GM18867 (cell line): Measurements from ENCODE around the gene GBP4.

Experiments
- ATAC-seq: cut with Tn5 transposase; IDR thresholded peaks from one replicate; pipeline ENCODE4 v1.9.1; 2021; ENCODE audit warnings: mild to moderate bottlenecking, moderate library complexity; ENCODE audit not compliant: unreplicated experiment

Gene GBP4

DNA sequence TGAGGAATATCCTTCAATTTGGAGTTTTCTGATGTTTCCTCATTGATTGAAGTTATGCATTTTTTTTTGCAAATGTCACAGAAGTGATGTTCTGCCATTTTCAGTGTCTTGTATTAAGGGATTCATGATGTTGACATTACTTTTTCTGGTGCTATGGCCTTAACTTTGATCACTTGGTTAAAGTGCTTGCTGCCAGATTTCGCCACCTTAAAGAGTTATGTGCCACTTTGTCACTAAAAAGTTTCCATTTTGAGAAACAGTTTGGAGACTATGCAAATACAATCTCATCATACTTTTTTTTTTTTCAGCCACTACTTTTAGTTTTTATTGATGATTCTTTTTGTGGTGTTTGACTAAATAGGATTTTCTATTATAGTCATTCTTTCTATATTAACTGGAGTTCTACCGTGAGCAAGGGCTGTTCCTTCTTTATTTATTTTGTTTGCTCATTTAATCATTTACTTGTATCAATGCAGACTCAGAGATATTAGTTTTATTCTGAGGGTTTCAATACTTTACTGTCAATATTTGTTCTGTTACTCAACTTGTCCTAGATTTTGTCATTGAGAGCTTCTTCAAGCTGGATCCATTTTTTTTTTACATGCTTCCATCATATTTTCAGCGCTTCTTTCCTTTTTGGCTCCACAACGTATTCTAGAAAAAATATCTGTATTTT is 26.1 kb downstream of the GBP4 start:
- no peak for ATAC-seq

DNA sequence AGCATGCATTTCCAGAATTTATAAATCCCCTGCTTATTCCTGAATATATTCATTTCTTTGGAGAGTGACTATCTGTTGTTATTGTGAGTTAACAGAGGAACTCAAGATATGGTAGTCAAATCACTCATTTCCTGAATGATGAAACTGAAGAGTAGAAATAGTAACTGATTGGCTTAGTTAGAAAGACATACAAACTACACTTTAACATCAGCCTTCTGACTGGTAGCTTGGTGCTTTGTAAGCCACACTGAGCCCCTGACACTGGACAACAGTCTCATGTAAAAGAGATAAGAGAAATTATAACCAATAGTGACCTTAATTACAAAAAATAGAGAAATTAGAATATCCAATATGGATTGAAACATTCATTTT is 27.7 kb downstream of the GBP4 start:
- ATAC-seq = peak; percentile 41

DNA sequence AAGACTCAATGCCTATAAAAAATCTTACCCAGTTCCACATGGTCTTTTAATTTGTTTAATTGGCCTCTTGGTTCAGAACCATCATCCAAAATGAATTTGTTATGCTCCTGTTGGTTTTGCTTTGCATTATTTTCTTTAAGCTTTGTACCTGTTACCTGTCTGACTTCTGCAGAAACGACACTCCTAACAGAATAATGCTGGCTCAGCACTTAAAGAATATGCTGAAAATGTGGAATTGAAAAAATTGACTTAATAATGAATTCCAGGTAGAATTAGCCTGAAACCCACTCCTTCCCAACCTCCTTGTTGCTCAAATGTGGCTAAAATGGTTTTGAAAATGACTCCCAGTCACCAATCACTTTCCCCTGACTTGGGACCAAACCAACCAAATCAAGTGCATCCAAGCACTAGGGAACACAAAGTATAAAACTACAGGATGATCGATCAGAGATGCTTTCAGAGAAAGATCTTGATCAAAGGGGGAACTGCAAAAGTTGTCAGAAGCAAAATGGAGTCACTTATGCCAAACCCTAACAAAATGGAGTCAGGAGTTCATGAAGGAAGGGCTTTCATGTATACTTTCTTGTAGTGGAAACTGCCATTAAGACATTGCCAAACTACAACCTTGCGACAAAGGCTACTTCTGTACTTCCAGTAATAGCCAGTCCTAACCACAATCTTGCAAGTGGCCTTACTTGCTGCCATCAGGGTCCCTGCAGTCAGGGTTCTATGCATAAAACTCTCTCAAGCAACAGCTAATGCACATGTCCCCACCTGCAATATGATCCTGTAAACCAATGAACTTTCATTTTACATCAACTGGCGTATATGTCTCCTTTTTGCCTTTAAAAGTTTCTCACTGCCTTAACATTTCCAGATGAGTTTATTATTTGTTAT is 28.3 kb downstream of the GBP4 start:
- no peak for ATAC-seq

DNA sequence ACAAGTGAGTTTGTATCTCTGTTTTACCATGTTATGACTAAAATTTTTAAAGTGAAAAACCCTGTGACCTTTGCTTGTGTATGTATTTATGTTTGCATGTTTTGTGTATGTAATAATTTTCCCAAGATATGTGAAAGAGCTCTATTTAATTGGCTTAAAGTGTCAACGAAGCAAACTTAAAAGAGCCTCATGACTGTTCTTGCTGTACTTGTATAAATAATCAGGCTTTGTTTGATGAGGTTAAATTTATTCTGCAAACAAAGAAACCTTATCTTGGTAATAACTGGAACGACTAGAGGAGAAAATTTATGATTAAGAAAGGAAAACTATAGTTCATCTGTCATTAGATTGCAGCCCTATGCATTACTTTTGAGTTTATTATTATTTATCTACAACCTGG is 29.6 kb downstream of the GBP4 start:
- ATAC-seq = no peak

DNA sequence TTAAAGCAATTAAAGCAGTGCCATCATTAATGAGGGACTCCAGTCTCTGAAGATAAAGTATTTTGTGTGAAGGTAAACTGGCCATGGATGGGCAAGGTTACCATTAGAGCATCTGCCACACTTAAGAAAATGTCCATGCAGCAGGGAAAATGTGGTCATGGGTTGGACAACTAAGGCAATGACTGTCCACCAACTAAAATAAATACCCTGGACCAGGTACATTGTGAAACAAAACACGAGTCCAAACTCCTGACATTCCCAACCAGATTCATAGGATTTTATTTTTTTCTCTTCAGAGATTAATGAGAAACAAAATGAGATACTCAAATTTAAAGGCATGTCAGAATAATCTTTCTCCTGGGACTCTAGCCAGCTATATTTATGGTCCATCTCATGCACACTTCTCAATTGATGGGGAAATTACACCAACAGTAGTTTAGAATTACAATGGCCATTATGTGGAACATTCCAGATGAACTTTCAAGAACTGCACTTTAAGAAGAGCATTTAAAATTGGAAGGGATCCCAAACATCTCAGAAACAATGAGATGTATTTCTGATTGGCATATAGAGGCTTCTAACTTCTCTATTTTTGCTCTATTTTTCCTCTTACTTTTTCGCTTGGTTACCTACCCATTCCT is 31.0 kb downstream of the GBP4 start:
- no peak for ATAC-seq

DNA sequence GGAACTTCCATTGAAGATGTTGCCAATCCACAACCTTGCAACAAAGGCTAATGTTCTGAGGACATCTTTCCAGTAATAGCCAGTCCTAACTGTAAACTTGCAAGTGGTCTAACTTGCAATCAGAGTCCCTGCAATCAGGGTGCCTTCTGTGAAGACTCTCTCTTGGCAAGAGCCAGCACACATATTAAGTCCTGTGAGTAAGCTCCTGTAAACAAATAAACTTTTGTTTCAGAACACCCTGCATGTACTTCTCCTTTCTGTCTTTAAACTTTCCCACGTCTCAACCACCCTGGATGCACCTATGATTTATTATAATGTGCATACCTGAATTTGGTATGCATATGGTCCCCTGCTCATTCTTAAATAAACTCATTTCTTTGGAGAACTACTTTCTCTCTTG is 32.0 kb downstream of the GBP4 start:
- no peak for ATAC-seq

DNA sequence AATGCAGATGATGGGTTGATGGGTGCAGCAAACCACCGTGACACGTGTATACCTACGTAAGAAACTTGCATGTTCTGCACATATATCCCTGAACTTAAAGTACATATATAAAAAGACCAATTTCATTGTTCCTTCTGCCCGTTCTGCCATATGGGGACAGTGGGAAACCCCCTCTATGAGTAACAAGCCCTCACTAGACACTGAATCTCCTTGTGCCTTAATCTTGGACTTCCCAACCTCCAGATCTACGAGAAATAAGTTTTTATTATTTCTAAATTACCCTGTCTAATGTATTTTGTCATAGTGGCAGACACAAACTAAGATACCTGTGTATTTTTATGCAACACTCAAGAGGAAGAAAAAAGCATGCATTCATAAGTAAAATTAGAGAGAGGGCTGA is 32.9 kb downstream of the GBP4 start:
- ATAC-seq = no peak

DNA sequence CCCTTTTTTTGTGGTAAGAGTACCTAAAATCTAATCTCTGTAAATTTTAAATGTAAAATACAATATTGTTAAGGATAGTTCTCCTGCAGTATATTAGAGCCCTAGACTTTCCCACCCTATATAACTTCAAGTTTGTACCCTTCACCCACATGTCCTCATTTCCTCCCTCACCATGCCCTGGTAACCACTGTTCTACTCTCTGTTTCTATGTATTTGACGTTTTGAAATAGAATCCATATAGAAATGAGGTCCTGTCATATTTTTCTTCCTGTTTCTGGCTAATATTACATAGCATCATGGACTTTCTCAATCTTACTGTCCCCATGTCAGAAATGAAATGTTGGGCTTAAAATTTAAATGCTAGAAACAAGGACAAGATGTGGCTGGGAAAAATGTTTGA is 47.7 kb downstream of the GBP4 start:
- ATAC-seq = no peak

DNA sequence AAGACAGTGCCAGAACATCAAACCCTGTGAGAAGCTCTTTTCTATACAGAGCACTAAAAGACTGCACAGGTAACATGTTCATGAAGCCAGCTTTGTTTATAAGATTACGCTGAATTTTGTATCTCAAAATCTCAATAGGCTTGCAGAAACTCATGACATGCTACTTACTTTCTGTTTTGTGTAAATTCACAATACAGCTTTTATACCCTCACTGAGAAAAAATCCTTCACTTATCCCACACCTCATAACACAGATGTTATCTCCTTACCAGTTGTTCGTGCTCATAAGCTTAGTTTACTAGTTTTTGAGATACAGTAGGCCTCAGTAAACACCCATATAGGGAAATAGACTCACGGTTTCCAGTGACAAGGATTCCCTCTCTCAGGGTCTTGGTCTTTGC is 48.8 kb downstream of the GBP4 start:
- ATAC-seq = no peak

DNA sequence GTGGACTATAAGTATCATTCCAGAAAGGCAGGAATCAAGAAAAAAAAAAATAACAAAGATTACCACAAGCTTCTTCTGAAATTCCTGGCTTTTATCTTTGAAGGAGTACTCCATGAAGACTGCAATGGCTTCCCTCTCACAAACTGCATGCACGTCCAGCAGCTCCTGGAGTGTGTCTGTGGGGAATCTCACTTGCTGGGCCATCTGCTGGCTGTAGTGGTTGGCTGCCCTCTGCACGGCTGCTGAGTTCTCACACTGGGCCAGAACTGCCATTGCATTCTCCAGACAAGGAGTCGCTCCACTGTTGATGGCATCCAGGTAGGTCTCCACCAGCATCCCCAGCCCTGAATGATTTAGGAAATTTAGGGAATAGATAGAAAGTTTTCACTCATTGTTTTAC is 49.5 kb downstream of the GBP4 start:
- no peak for ATAC-seq

DNA sequence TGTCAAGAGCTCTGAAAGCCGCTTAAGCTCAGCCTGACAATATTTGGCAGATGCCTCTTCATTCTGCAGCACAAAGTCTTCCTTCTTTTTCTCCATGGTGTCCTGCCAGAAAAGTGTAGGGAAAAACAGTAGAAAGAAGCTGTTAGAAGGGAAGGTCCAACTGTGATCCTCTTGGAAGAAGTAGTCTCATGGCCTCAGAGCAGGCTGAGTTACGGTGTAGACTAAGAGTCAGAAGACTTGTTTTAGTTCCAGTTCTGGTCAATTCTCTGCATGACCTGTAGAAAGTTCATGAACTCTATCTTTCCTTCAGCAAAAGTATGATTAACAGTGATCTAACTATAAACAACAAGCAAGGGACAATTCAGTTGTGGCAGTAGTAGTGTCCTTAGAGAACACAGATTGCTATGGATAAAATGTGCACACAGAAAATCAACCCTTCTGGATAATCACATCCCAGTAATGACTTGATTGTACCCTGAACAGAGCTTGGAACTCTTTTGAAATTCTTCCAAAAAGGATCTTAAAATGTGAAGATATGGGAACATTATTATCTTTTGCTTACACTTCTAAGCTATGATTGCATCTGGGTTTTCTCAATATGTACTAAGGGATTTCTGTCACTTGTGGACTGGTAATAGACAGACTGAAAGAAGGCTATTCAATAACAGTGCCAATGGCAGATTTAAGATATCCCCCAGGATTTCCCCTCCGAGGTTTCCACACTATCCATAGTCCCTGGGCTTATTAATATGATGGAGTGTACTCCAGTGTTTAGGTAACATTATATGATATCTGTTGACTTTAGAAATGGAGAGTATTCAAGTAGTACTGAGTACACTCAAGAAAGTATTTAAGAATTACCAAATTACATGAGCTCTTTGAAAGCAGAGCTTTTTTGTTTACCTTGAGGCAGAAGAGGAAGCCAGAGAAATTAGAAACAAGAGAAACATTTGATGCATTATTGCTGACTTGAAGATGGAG is 50.8 kb downstream of the GBP4 start:
- ATAC-seq = no peak

DNA sequence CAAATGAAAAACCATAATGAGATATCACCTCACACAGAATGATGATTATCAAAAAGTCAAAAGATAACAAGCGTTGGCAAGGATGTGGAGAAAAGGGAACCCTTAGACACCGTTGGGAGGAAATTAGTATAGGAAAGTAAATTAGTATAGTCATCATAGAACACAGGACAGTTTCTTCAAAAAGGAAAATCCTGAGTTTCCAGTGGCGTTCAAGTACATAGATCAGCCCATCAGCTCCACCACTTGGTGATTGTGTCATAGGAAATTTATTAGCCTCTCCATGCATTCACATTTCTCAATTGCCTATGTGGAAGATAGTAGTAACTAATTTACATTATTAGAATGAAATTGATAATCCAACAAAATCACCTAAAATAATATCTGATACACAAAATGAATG is 52.0 kb downstream of the GBP4 start:
- no peak for ATAC-seq

DNA sequence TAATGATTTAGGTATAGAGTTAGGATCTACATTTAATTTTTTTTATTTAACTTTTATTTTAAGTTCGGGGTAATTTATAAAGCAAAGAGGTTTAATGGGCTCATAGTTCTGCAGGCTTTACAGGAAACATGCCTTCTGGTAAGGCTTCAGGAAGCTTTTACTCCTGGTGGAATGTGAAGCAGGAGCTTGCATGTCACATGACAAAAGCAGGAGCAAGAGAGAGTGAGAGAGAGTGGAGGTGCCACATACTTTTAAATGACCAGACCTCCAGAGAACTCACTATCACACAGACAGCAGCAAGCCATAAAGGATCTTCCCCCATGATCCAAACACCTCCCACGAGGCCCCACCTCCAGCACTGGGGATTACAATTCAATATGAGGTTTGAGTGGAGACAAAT is 55.3 kb downstream of the GBP4 start:
- ATAC-seq = no peak

DNA sequence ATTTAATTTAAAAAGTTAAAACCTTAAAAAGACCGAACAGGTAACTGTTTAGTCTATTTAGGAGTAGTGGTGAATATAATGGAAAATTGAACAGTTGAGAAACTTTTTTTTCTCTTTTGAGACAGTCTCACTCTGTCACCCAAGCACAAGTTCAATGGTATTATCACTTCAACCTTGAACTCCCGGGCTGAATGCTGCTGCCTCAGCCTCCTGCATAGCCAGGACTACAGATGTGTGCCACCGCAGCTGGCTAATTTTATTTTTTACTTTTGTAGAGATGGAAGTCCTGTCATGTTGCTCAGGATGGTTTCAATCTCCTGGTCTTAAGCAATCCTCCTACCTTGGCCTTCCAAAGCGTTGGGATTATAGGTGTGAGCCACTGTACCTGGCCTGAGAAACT is 56.6 kb downstream of the GBP4 start:
- ATAC-seq = no peak

DNA sequence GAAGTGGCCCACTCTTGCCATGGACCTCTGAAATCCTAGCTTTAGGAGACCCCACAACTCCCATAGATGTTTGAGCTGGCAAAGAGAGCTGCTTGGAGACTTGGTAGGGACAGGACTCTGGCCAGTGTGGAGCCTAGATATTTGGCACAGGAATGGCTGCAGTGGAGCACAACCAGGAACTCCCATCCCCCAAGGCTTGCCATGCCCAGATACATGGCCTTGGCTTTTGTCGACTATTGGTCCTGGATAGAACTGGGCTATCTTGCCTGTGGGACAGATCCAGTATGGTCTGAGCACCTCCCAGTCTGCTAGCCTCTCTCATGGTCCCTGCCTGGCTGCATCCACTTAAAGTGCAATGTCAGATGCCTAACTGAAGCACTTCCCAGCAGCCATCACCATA is 65.0 kb downstream of the GBP4 start:
- no peak for ATAC-seq
